ENCODE measurements around the gene ADCY7.
A peak's percentile ranks its signal among the peaks of the same experiment; 100 is the strongest.

Gene ADCY7

DNA sequence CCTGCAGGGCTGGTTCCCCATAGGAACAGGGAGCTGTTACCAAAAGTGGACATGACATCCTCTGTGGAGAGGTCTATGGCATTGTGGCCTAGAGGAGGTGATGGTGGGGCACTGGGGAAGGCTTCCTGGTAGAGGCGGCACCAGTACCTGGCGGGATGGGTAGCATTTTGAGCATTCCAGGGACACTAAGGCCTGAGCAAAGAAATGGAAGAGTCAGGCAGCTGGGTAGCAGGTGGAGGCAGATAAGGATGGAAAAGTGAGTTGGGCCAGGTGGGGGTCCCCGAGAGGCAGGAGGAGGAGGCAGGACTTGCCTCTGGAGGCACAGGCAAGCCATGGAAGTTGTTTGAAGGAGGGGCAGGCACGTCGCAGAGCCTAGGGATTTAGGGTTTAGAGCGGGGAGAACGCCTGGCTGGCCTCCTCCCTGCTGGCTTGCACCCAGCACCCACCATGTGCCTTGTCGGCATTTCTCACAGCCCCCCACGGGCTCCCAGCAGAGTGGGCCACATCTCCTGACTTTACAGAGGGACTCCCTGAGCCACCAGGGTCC lies 5.1 kb upstream of the ADCY7 start:
- no peaks in the 10 kb centered on the region for H3K36me3 ChIP-seq
- no peak overlapping the region for H3K27ac ChIP-seq
- no peak overlapping the region for H3K4me3 ChIP-seq (ENCODE audit: low read depth, low read length)
- no peak for TF ChIP-seq CTCF (IDR thresholded peaks at IDR 0.05; ENCODE audit: low read depth, low read length)
- no peaks in the 10 kb centered on the region for H3K27me3 ChIP-seq (ENCODE audit: insufficient read depth, low read depth, severe bottlenecking)
- no peak for DNase-seq
- H3K9me3 ChIP-seq (ENCODE audit: severe bottlenecking), result no peaks in the 10 kb centered on the region

DNA sequence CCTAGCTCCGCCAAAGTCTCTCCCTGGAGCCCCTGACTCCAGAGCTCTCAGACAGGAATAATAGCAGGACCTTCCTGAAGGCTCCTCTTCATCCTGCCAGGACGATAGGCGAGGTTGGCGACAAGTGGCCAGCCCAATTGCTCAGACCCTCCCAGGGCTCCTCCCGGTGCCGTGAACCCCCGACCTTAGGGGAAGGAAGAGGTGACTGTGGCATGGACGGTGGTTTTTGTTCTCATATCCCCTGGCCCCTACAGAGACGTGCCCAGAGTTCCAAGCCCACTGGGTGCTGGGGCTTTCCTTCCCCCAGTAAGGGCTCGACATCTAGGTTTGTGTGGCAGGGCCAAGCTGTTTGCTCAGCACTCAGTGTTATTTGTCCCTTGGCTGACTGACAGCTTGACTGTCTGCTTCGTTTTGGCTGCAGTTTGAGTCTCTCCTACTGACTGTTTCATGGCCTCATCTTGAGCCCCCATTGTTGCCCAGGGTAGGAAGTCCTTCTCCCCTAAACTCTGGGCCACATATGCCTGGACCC lies 4.6 kb upstream of the ADCY7 start:
- H3K27me3 ChIP-seq (ENCODE audit: insufficient read depth, low read depth, severe bottlenecking), result no peaks in the 10 kb centered on the region
- TF ChIP-seq CTCF (IDR thresholded peaks at IDR 0.05; ENCODE audit: low read depth, low read length), result no peak
- no peaks in the 10 kb centered on the region for H3K9me3 ChIP-seq (ENCODE audit: severe bottlenecking)
- H3K36me3 ChIP-seq, result no peaks in the 10 kb centered on the region
- no peak overlapping the region for H3K27ac ChIP-seq
- no peak overlapping the region for H3K4me3 ChIP-seq (ENCODE audit: low read depth, low read length)
- DNase-seq, result no peak

GRCh38 chr16:50263060-50263909 lies 3.1 kb upstream of the ADCY7 start:
- DNase-seq, result no peak
- H3K36me3 ChIP-seq, result no peaks in the 10 kb centered on the region
- no peaks in the 10 kb centered on the region for H3K27me3 ChIP-seq (ENCODE audit: insufficient read depth, low read depth, severe bottlenecking)
- H3K4me3 ChIP-seq (ENCODE audit: low read depth, low read length), result no peak overlapping the region
- H3K27ac ChIP-seq, result no peak overlapping the region
- no peaks in the 10 kb centered on the region for H3K9me3 ChIP-seq (ENCODE audit: severe bottlenecking)
- TF ChIP-seq CTCF (IDR thresholded peaks at IDR 0.05; ENCODE audit: low read depth, low read length), result no peak

DNA sequence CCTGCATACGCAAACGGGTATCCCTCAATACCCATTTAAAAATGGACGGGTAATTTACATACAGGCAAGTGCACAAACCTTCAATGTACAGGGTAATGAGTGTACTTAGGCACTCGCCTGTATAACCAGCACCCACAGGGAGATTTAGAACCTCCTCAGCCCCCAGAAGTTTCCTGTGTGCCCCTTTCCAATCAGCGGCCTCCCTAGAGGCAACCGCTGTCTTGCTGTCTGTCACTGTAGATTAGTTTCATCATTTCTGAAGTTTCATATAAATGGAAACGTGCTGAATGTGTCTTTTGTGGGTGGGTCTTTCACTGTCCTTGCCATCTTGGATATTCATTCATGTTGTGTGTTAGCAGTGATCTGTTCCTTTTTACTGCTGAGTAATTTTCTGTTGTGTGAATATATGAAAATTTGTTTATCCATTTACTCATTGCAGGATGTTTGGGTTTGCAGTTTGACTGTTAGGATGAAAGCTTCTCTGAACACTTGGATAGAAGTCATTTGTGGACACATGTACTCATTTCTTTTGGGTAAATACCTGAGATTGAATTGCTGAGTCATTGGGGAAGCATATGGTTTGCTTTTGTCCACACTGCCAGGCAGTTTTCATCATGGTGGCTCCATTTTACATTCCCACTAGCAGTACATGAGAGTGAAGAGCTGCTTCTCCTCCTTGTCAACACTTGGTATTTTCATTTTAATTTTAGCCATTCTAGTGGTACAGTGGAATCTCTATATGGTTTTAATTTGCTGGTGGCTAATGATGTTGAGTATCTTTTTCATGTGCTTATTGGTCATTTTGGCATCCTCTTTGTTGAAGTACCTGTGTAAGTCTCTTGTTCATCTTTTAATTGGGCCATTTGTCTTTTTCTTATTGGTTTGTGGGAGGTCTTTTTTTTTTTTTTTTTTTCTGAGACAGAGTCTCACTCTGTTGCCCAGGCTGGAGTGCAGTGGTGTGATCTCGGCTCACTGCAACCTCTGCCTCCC lies 2.1 kb upstream of the ADCY7 start:
- no peak overlapping the region for H3K4me3 ChIP-seq (ENCODE audit: low read depth, low read length)
- TF ChIP-seq CTCF (IDR thresholded peaks at IDR 0.05; ENCODE audit: low read depth, low read length), result no peak
- H3K27me3 ChIP-seq (ENCODE audit: insufficient read depth, low read depth, severe bottlenecking), result no peaks in the 10 kb centered on the region
- H3K36me3 ChIP-seq, result no peaks in the 10 kb centered on the region
- peak overlapping the region; percentile 6; the same call in 1 of the 2 replicates for H3K27ac ChIP-seq
- no peaks in the 10 kb centered on the region for H3K9me3 ChIP-seq (ENCODE audit: severe bottlenecking)
- no peak for DNase-seq

DNA sequence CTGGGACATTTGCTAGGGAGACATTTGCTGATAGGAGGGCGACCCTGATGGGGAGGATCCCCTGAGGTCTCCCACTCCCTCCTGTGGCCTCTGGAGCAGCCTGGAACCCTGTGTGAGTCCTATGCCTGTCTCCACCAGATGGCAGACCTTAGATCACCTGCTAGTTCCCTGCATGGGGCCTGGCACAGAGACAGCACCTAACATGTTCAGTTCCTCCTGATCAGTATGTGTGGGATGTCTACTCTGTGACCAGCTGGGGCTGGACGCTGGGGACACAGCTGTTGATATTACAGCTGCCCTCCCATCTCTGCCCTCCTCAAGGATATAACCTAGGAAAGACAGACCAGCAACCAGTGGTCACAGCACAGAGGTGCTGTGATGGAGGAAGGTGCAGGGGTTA lies 1.1 kb upstream of the ADCY7 start:
- peak overlapping the region; percentile 45 for H3K27ac ChIP-seq
- no peaks in the 10 kb centered on the region for H3K27me3 ChIP-seq (ENCODE audit: insufficient read depth, low read depth, severe bottlenecking)
- no peaks in the 10 kb centered on the region for H3K36me3 ChIP-seq
- H3K9me3 ChIP-seq (ENCODE audit: severe bottlenecking), result no peaks in the 10 kb centered on the region
- no peak overlapping the region for H3K4me3 ChIP-seq (ENCODE audit: low read depth, low read length)
- TF ChIP-seq CTCF (IDR thresholded peaks at IDR 0.05; ENCODE audit: low read depth, low read length), result peak; percentile 73
- peak; percentile 73 for DNase-seq

Measured in WERI-Rb-1 (cell line).